Measurements from ENCODE around the gene SFT2D2.

The SFT2D2 gene

DNA sequence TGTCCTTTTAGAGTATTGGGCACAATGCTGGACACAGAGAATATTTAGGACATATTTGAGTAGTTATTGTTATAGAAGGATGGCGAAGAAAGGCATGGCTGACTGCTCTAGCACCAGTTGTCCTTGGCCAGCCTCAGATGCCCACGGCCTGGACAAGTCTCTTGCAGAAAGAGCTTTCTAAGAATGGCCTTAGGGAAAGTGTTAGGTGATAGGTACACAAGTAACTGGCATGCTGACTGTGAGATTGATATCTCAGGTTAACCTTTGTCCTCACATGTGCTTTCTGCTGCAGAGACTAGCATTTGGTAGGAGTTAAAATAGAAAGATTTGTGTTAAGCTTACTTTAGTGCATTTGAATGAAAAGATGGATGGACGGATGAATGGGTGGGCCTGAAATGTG lies 10.1 kb downstream of the SFT2D2 start:
- Histone ChIP-seq H3K27me3 (replicated peaks) (no peaks in the 10 kb centered on the region), H3K4me3 (ENCODE audit: low read depth, low read length) (no peak overlapping the region), H3K36me3 (replicated peaks) (peaks cover 31% of the 10 kb centered on the region), H3K27ac (no peak overlapping the region)
- in situ Hi-C loops (cut with HindIII; ENCODE audit: low pct_ligation_motif_present, low sequenced_read_pairs) = no loop called here
- no peak for DNase-seq
- TF ChIP-seq CTCF (IDR thresholded peaks at IDR 0.05; ENCODE audit: low read depth, low read length, missing control alignments) = no peak

GRCh38 chr1:168236836-168237611 lies 11.2 kb downstream of the SFT2D2 start:
- Histone ChIP-seq H3K4me3 (ENCODE audit: low read depth, low read length) (no peak overlapping the region), H3K27ac (no peak overlapping the region), H3K36me3 (replicated peaks) (peaks cover 31% of the 10 kb centered on the region), H3K27me3 (replicated peaks) (no peaks in the 10 kb centered on the region)
- DNase-seq = no peak
- in situ Hi-C loops (cut with HindIII; ENCODE audit: low pct_ligation_motif_present, low sequenced_read_pairs) = no loop called here
- peak; percentile 24 for TF ChIP-seq CTCF (IDR thresholded peaks at IDR 0.05; ENCODE audit: low read depth, low read length, missing control alignments)

DNA sequence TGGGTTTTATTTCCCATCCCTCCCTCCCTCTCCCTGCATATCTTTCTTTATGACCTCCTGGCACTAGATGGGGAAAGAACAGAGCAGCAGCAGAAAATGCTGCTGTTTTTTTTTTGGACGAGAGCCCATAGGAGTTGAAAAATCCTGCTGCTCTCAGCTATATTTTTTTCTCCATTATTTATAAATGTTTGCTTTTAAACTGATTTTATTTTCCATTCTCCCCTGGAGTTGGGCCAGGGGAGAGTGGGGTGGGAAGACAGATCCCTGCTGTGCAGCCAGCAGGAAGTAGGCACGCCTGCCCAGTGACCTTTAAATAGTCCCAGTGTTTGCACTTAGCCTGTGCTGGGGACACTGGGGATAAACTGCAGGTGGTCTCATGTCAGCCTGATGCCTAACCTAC lies 17.4 kb downstream of the SFT2D2 start:
- TF ChIP-seq CTCF (IDR thresholded peaks at IDR 0.05; ENCODE audit: low read depth, low read length, missing control alignments) = no peak
- in situ Hi-C loops (cut with HindIII; ENCODE audit: low pct_ligation_motif_present, low sequenced_read_pairs) = no loop called here
- Histone ChIP-seq H3K36me3 (replicated peaks) (peaks cover 17% of the 10 kb centered on the region), H3K27me3 (replicated peaks) (no peaks in the 10 kb centered on the region), H3K27ac (no peak overlapping the region), H3K4me3 (ENCODE audit: low read depth, low read length) (no peak overlapping the region)
- no peak for DNase-seq

- Histone ChIP-seq H3K36me3 (replicated peaks) (peaks cover 17% of the 10 kb centered on the region), H3K4me3 (ENCODE audit: low read depth, low read length) (no peak overlapping the region), H3K27me3 (replicated peaks) (no peaks in the 10 kb centered on the region), H3K27ac (no peak overlapping the region)
- in situ Hi-C loops (cut with HindIII; ENCODE audit: low pct_ligation_motif_present, low sequenced_read_pairs) = no loop called here
- DNase-seq = no peak
- no peak for TF ChIP-seq CTCF (IDR thresholded peaks at IDR 0.05; ENCODE audit: low read depth, low read length, missing control alignments)
Measured at GRCh38 chr1:168243636-168244212, 17.9 kb downstream of the SFT2D2 start.

DNA sequence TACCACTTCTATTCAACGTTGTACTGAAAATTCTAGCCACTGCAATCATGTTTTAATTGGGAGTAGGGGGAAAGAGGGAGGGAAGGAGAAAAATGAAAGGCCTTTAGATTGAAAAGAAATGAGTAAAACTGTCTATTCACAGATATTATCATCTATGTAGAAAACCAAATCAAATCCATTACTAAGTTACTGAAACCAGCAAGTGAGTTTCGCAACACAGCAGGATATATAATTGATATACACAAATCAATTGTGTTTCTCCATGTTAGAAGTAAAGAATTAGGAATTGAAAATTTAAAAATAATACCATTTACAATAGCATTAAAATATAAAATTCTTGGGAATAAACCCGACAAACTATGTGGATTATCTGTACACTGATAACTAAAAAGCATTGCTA lies 19.2 kb downstream of the SFT2D2 start:
- no peak overlapping the region for H3K27ac ChIP-seq
- no peak for TF ChIP-seq CTCF (IDR thresholded peaks at IDR 0.05; ENCODE audit: low read depth, low read length, missing control alignments)
- in situ Hi-C loops (cut with HindIII; ENCODE audit: low pct_ligation_motif_present, low sequenced_read_pairs) = no loop called here
- H3K36me3 ChIP-seq (replicated peaks) = peaks cover 19% of the 10 kb centered on the region
- DNase-seq = no peak
- H3K4me3 ChIP-seq (ENCODE audit: low read depth, low read length) = no peak overlapping the region
- no peaks in the 10 kb centered on the region for H3K27me3 ChIP-seq (replicated peaks)

Data from brain microvascular endothelial cell (primary cell).